GM21515 (cell line): ENCODE results near the gene SLX9.

ENCODE experiments used
- ATAC-seq: cut with Tn5 transposase; IDR thresholded peaks from one replicate; pipeline ENCODE4 v1.9.1; 2021; ENCODE audit not compliant: unreplicated experiment

Gene SLX9

DNA sequence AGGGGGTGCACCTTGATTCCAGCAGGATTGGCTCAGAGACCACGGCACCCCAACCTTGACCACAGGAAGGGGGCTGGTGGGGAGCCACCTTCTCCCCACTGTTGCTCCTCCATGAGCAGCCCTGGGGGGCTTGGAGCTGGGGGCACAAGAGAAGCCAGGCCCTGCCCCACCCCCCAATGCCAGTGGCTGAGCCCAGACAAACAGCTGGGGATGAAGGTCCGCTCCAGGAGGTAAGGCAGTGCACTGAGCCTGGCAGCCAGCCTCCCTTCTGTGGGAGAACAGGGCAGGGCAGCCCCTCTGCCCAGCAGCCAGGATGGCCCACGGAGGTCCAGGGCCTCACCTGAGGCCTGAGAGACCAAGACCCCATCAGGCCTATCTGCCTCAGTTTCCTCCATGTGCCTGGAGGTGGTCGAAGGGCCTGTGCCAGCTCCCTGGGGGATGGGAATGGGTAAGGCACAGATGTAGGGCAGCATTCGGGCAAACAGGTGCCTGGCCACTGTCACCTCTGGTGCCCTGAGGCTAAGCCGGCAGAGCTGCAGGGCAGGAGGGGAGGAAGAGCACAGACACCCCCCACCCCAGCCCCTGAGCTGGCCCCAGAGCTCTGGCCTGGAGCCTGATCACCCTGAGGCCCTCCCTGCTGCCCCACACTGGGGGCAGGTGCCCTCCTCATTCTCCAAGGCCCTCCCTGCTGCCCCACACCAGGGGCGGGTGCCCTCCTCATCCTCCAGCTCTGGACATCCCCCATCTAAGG, 26.2 kb upstream of the SLX9 start:
- ATAC-seq: no peak

DNA sequence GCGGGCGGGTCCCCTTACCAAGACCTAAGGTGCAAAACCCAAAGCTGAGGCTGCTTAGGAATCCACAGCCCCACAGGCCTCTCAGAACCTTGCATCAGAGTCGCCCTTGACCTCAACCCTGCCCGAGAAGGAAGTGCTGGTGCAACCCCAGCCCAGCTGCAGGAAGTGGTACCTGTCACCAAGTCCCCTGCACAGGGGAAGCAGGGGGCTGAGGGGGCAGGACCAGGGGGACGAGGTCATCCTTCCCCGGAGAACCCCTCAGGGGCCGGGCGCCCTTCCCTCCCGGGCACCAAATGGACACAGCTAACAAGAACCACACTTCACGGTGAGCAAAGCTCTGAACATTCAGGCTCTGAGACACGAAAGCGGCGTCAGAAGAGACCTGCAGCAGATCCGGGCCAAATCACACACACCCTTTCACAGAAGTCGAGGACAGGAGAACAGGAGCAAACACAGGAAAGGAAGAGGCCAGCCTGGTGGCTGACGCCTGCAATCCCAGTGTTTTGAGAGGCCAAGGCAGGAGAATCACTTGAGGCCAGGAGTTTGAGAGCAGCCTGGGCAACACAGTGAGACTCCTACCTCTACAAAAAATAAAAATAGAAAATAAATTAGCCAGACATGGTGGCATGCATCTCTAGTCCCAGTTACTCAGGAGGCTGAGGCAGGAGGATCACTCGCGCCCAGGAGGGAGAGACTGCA, 25.5 kb upstream of the SLX9 start:
- peak; percentile 53 for ATAC-seq

DNA sequence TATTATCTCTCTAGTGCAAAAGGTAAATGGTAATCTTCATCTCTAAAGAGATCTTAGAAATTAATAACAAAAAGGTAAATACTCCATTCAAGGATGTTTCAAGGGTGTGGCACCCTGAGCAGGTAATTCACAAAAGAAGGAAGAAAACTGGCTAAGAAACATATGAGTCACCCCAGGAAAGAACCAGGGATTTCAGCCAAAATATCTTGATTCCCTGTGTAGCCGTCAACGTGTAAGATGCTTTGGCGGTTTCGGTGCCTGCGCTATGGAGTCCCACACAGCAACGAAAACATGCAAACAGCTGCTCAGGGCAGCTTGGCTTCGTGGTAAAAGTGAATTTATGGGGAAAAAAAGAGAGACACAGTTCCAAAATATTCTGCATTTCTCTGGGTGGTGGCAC, 22.9 kb upstream of the SLX9 start:
- no peak for ATAC-seq

DNA sequence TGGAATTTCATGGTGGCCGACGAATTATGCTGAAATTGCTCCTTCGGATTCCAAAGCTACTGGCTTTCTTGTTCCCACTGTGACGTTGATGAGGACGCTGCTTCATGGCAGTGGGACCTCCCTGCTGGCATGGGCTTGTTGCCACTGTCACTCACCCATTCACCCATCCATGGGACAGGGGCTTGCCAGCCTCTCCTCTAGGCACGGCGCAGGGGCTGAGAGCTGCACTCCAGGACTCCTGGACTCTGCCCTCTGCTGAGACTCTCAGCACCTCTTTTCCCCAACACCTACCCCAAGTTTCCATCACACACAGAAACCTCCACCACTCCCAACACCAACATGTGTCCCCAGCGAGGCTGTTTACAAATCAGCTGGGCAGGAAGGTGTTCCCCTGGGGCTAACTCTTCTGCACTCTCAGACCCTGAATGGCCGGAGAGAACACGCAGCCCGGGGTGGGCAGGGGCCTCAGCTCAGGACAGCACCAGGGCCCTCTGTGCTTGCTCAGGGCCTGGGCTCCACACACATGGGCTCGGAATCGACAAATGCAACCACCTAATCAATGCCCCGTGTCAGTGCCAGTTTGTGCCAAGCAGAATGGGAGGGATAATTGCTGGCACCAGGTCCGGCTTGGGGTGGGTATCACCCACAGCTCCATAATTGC, 22.3 kb upstream of the SLX9 start:
- no peak for ATAC-seq

DNA sequence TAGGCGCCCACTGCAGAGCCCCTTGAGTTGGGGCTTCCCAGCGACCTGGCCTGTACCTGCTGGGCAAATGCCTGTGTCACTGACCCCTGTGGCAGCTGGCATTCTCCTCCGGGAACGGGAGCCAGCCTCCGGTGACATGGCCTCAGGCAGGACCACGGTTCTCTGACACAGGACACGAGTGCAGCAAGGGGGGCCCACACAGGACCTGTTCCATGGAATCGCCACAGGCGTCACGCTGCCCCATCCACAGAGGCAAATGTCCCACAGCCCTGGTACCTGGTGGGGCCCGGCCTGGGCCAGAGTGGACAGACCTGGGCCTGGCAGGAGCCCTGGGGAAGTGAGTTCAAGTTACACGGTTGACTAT, 21.7 kb upstream of the SLX9 start:
- ATAC-seq: no peak

DNA sequence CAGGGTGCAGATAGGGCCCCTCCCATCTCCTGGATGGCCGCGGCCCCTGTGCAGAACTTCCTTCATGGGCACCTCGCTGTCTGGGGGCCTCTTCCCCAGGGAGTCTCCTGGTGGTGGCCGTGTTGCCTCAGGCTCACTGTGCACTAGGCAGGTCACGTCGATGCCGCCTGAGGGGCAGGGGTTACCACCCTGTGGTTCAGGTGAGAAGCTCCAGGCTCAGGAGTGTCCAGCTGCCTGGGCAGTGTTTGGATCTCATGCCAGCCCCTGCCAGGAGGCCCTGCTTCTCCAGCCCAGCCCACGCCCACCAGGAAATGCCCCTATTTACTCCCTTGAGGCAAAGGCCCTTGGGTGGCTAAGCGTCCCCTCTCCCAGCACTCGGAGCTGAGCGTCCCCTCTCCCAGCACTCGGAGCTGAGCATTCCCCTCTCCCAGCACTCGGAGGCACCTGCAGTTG, 21.2 kb upstream of the SLX9 start:
- no peak for ATAC-seq

DNA sequence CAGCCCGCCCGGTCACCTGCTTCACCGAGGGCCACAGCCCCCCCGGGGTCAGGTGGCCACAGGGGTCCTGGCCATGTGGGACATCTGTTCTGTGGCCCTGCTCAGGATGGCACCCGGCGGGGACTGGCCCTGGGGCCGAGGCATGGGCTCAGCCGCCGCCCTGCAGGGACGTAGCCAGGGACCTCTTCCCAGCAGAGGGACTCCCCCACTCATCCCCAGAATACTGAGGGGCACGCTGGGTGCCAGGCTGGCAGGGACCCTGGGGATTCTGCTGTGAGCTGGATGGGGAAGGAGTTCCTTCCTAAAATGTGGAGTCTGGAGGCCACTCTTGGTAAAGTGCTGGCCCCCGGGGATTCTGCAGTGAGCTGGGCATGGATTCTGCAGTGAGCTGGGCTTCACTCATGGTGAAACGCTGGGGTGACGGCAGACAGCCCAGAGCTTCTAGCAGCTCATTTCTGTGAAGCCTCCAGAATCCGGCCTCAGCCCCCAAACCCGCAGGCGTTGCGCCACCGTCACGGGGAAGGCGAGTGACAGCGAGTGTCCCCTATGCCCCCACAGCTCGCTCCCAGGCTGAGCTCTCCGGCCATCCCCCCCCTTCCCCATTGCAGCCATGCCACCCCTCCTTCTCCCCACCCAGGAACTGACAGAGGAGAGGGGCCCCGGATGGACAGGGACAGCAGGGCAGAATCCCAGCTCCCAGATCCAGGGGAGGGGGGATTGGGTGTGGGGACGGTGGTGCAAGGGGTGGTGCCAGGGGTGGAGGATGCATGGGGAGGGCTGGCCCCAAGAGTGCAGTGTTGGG, 20.5 kb upstream of the SLX9 start:
- no peak for ATAC-seq

DNA sequence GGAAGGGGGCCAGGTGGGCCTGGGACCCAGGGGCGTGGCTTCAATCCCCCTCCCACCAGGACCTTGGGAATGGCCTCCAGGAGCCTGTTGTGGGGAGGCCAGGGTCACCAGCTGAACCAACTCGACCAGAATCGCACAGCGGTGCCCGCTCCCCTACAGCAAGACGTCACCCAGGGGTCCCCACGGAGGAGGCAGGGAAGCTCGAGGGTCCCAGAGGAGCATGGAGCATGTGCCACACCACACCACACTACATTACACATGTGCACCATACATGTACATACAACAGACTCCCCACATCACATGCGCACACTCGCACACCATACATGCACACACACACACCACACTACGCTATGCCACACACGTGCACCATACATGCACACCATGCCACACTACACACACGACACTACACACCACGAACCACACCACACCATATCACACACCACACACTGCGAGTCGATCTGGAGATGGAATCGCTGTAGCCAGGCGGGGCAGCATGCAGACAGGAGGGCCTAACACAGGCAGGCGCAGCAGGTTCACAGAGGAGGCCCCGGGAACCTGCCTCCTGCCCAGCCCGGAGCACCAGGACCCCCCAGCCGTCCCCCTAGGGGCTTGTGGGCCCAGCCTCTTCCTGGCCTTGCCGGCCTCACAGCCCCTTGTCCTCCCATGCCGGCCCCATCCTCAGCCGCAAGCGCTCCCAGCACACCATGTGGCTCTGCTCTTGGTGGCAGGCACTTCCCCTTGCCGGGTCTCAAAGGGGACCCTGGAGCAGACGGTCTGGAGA, 19.7 kb upstream of the SLX9 start:
- no peak for ATAC-seq

DNA sequence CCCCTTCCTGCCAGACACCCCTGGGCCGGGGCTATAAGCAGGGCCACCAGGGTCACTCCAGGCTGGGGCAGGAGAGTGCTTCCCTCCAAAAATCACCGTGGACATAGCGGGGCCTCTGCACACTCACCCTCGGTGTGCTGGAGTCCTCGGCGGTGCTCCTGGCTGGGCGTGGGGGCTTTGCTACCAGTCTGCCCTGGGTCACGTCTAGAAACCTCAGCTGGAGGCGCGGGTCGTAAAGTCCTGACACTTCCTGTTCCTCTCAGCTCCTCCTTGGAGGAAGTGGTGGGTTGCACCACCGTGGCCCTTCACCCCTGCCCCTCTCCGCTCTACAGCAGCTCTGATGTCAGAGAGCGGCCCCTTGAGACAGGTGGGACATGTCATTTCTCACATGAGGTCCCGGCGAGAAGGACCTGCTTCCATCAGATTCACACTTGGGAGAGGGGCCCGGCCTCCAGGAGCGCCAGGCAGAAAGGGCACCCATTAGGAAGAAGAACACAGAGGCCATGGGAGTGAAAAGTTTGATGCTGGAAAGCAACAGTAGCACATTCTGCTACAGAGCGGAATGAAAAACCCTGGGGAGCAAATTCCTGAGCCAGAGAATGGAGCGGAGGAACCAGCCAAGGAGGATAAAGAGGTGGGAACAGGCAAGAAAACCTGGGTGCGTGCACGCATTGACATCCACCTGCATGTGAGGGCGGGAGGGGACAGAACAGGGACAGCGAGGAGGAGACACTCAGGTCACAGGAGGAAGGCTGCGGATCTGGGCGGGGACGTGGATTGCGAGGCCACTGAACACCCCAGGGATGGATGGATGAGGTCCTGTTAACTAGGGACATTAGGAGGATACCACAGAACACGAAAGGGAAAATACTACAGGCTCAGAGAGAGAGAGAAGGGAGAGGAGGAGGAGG, 18.9 kb upstream of the SLX9 start, which contains the start of gene ITGB2:
ITGB2 (minus strand) TSS at position 206 of the 911 bp plus-strand sequence. CDS start 10,117 bp downstream, outside the sequence.
- ATAC-seq: no peak

DNA sequence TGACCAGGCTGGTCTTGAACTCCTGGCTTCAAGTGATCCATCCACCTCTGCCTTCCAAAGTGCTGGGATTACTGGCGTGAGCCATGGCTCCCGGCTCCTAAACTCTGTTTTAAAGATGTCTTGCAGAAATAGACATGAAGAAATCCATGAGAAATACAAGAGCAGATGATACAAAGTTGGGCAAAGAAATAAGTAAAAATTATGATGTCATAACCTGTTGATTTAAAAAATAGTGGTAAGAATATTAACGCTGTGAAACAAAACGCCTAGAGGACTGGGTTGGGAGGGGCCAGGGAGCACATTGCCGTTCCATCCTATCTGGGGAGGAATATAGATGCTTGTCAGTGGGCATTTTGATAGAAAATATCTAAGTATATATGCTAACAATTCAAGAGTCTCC, 17.9 kb upstream of the SLX9 start:
- ATAC-seq: no peak

DNA sequence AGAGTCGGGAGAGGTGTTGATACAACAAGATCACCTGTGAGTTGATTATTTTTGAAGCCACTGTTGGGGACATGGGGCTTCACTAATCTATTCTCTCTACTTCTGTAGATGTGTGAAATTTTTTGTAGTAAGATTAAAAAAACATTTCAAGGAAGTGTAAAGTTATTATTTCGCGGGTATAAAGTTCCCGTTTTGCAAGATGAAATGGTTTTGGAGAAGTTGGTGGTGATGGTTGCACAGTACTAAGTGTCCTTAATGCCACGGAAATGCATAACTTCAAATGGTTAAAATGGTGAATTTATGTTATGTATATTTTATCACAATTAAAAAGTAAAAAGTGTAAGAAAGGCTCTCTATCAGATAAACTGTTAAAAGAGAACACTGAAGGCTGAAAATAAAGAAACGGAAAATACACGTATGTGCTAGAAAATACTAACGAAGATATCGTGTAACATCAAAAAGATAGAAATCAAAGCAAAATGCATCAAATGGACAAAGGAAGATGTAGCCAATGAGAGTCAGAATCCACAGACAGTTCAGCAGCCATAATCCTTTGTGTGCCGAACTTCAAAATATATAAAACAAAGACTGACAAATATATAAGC, 16.2 kb upstream of the SLX9 start:
- ATAC-seq: no peak

DNA sequence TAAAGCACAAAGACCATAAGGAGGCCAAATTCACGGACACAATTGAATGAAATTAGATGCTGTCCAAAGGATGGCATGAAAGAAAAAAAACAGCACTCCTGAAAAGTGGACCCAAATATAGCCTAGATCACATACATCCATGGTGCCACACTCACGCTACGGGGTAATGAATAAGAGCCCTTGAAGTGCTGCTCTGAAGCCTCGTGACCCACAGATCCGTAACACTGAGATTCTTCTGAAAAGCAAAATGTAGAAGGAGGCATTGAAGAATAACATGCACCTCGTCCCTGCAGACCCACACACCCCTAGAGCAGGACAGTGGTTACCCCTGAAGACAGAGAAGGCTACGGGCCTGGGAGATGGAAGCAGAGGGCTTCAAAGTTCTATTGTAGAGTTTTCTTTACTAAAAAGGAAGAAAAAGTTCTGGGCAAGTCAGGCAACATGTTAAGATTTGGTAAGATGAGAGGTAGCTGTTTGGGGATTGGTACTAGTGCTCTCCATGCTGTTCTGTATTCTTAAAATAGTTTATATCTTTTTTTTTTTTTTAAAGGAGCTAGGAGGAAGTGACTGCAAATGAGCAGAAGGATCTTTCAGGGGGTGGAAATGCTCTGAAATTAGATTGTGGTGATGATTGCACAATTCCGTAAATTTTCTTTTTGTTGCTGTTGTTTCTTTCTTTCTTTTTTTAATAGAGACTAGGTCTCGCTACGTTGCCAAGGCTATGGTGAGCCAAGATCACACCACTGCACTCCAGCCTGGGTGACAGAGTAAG, 15.0 kb upstream of the SLX9 start:
- ATAC-seq: no peak

DNA sequence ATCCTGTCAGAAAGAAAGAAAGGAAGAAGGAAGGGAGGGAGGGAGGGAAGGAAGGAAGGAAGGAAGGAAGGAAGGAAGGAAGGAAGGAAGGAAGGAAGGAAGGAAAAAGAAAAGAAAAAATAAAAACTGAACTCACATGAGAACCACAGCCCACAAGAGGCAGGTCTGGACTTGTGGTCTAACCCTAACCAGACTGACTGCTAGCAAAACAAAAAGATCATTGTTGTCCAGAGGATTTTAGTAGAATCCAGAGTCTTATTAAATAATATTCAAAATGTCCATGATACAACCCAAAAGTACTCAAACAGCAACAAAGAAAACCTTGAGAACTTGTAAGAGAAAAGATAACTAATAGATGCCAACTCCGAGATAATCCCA, 14.5 kb upstream of the SLX9 start:
- ATAC-seq: no peak

DNA sequence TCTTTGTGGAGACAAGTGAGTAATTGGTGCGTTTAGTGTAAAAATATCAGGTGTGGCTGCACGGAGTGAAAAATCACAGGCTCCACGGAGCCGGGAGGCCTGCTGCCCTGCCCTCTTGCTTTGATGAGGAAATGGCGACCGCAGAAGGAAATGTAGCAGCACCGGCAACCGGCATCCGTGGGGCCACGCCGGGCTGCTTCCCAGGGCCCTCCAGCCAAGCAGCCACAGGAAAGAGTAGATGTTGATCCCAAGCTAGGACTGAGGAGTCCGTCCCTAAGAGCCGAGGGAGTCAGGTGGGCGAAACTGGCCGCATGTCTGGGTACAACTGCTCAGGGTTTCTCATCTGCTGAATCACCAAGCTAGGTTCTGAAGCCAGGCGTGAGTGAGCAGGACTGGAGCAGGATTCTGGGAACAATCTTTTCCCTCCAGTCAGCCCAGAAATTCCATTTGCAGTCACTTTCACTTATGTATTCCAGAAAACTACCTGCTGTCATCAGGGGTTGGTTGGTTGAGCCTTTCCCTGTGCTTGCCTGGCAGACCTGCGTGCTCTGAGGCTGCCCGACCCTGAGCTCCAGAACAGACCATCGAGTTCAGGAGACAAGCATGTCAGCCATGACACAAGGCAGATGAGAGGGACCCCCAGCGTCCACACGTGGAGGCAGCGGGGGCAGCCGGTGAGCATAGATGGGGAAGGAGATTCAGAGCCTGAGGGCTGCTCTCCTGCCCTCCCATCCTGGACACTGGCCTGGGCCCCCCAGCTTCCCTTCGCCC, 13.3 kb upstream of the SLX9 start:
- no peak for ATAC-seq

DNA sequence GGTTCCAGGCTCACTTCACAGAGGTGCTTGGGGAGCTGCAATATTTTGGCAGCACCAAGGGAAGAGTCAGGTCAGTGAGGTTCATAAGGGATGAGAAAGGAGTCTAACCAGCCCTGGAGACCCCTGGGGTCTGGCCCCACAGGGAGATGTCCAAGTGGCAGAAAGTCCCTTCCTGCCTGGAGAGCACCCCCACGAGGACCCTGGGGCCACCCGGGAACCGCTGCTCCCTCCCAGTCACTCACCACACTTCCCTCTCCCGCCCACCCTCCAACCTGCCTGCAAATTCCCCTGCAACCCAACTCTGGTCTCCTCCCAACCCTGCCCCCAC, 12.6 kb upstream of the SLX9 start:
- ATAC-seq: no peak

DNA sequence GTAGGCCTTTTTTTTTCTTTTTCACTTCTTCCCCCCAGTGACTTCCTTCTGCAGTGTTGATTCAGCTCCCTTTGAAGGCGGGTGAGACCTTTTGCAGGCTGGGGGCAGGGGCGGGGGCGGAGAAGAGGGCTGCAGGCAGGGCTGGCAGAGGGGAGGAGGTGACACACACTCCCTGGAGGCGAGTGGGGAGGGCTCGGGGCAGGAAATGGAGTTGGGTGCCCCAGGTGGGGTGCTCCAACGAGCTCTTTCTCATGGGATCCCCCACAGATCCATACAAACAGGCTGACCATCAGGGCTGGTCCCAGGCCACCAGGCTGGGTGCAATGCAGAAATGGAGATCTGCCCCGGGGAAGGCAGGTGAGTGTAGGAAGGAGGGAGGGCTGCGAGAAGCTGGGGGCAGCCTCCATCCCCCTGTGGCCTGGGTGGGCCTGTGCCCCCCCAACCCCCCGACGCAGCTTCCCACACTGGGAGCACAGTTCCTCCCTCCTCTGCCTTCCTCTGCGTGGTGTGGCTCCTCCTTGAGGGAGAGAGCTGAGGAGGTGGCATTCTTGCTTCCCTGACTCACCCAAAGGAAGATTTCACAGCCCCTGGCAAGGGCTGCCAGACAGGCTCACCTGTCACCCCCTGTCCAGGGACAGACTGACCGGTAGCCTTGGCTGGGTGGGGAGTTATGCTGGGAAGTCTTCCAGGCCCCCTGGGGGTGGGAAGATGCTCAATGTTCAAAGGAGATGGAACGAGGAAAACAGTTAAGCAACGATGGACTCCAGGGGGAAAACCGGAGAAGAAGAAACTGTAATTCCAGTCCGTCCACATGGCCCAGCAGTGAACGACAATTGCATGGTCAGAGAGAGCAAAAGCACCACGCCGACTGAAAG, 12.0 kb upstream of the SLX9 start:
- no peak for ATAC-seq
